Measurements from ENCODE around the gene MAML3. TPM values are rescaled to one million over a fixed set of nuclear protein-coding genes. Genes with fewer than 3 reads are reported as not detected.

MAML3 gene
- total and polyA plus RNA-seq, 2 of the 13 experiments (the other 11 are each of a cell fraction or from before 2014, with no cell fraction given), result 0.05 to 0.13 TPM

GRCh38 chr4:139728840-139729239 lies 425.1 kb downstream of the MAML3 start (continued):
- TF ChIP-seq SOX13 (IDR thresholded peaks at IDR 0.05), result peak; percentile 70
- TF ChIP-seq SOX13 (CRISPR knock-in tag; conservative IDR thresholded peaks at IDR 0.05 in 1 of 2, IDR thresholded peaks at IDR 0.05 in 1 of 2), result peak in 1 of 2 experiments; percentile 84; a peak in 2 of 4 replicates
- TF ChIP-seq, protein P1, sequence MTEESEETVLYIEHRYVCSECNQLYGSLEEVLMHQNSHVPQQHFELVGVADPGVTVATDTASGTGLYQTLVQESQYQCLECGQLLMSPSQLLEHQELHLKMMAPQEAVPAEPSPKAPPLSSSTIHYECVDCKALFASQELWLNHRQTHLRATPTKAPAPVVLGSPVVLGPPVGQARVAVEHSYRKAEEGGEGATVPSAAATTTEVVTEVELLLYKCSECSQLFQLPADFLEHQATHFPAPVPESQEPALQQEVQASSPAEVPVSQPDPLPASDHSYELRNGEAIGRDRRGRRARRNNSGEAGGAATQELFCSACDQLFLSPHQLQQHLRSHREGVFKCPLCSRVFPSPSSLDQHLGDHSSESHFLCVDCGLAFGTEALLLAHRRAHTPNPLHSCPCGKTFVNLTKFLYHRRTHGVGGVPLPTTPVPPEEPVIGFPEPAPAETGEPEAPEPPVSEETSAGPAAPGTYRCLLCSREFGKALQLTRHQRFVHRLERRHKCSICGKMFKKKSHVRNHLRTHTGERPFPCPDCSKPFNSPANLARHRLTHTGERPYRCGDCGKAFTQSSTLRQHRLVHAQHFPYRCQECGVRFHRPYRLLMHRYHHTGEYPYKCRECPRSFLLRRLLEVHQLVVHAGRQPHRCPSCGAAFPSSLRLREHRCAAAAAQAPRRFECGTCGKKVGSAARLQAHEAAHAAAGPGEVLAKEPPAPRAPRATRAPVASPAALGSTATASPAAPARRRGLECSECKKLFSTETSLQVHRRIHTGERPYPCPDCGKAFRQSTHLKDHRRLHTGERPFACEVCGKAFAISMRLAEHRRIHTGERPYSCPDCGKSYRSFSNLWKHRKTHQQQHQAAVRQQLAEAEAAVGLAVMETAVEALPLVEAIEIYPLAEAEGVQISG (CRISPR knock-in tag; IDR thresholded peaks at IDR 0.05), result no peak
- TF ChIP-seq GLI4 (CRISPR knock-in tag; IDR thresholded peaks at IDR 0.05; ENCODE audit: borderline replicate concordance), result no peak
- TF ChIP-seq ZNF496 (CRISPR knock-in tag; IDR thresholded peaks at IDR 0.05; ENCODE audit: insufficient replicate concordance), result no peak
- no peak for TF ChIP-seq GFI1 (CRISPR knock-in tag; IDR thresholded peaks at IDR 0.05; ENCODE audit: borderline replicate concordance)
- no peak for TF ChIP-seq ZNF609 (CRISPR knock-in tag; IDR thresholded peaks at IDR 0.05; ENCODE audit: borderline replicate concordance)
- no peak for TF ChIP-seq RAD21 (CRISPR knock-in tag; IDR thresholded peaks at IDR 0.05)
- TF ChIP-seq NRL (CRISPR knock-in tag; IDR thresholded peaks at IDR 0.05; ENCODE audit: borderline replicate concordance), result no peak
- TF ChIP-seq, protein P2, sequence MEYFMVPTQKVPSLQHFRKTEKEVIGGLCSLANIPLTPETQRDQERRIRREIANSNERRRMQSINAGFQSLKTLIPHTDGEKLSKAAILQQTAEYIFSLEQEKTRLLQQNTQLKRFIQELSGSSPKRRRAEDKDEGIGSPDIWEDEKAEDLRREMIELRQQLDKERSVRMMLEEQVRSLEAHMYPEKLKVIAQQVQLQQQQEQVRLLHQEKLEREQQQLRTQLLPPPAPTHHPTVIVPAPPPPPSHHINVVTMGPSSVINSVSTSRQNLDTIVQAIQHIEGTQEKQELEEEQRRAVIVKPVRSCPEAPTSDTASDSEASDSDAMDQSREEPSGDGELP (IDR thresholded peaks at IDR 0.05; ENCODE audit: borderline replicate concordance, low read depth), result peak; percentile 90

Data from HepG2 (cell line).